DND-41 (cell line): ENCODE data around the gene ITGB3BP.

ENCODE experiments used
- CTCF ChIP-seq: IDR thresholded peaks from 2 replicates; pipeline ENCODE4 v1.5.1; 2012; ENCODE audit warnings: borderline replicate concordance, low read length, moderate library complexity, mild to moderate bottlenecking; ENCODE audit not compliant: poor library complexity, severe bottlenecking; ENCODE audit errors: extremely low read depth
- EZH2 ChIP-seq: IDR thresholded peaks from 3 replicates; pipeline ENCODE4 v1.6.1; 2012; ENCODE audit warnings: borderline replicate concordance, low read depth, mild to moderate bottlenecking, moderate library complexity, low read length, inconsistent platforms; ENCODE audit not compliant: severe bottlenecking

GRCh38 chr1:63516629-63517028 lies 6.4 kb downstream of the ITGB3BP start:
- TF ChIP-seq CTCF: no peak
- TF ChIP-seq EZH2: no peak
